ENCODE results near the gene EPS8L2.
"Not testable (repeated sequence)": the region's sequence is repeated elsewhere in the genome, so short reads cannot be mapped to it uniquely, and the experiment has no call there.

The EPS8L2 gene

GRCh38 chr11:686451-687243 lies 19.4 kb upstream of the EPS8L2 start:
- Histone ChIP-seq H3K27ac (ENCODE audit: low read length) (no peak overlapping the region), H3K9ac (ENCODE audit: low read length) (no peak overlapping the region), H3K79me2 (ENCODE audit: low read length) (peaks cover 12% of the 10 kb centered on the region; the same call in 1 of the 2 replicates), H3K4me2 (ENCODE audit: low read length) (no peak overlapping the region), H3K36me3 (replicated peaks; ENCODE audit: low read depth, low read length) (peaks cover 47% of the 10 kb centered on the region), H3K4me1 (ENCODE audit: low read length) (no peaks in the 10 kb centered on the region), H4K20me1 (ENCODE audit: insufficient read depth, low read length) (peaks cover 4% of the 10 kb centered on the region; the same call in 1 of the 2 replicates), H3K4me3 (ENCODE audit: low read length) (no peak overlapping the region), H3K9me3 (ENCODE audit: insufficient read depth, low read length) (no peaks in the 10 kb centered on the region), H3K27me3 (ENCODE audit: low read depth, low read length) (no peaks in the 10 kb centered on the region), H2AFZ (ENCODE audit: low read depth, low read length) (no peak overlapping the region)
- no peak for TF ChIP-seq EZH2phosphoT487 (IDR thresholded peaks at IDR 0.05; ENCODE audit: low read depth)

- Histone ChIP-seq H3K27me3 (ENCODE audit: low read depth, low read length) (no peaks in the 10 kb centered on the region), H3K4me2 (ENCODE audit: low read length) (no peak overlapping the region), H3K36me3 (replicated peaks; ENCODE audit: low read depth, low read length) (peaks cover 37% of the 10 kb centered on the region), H3K9ac (ENCODE audit: low read length) (no peak overlapping the region), H4K20me1 (ENCODE audit: insufficient read depth, low read length) (peaks cover 11% of the 10 kb centered on the region; the same call in 1 of the 2 replicates), H3K4me1 (ENCODE audit: low read length) (no peaks in the 10 kb centered on the region), H2AFZ (ENCODE audit: low read depth, low read length) (no peak overlapping the region), H3K9me3 (ENCODE audit: insufficient read depth, low read length) (no peaks in the 10 kb centered on the region), H3K27ac (ENCODE audit: low read length) (no peak overlapping the region), H3K4me3 (ENCODE audit: low read length) (no peak overlapping the region), H3K79me2 (ENCODE audit: low read length) (peaks cover 23% of the 10 kb centered on the region)
- TF ChIP-seq EZH2phosphoT487 (IDR thresholded peaks at IDR 0.05; ENCODE audit: low read depth) (no peak), CTCF (IDR thresholded peaks at IDR 0.05; ENCODE audit: low read depth, low read length) (no peak)
Measured at GRCh38 chr11:687751-688150, 18.3 kb upstream of the EPS8L2 start.

GRCh38 chr11:688681-689080 lies 17.4 kb upstream of the EPS8L2 start:
- H4K20me1 ChIP-seq (ENCODE audit: insufficient read depth, low read length): peaks cover 11% of the 10 kb centered on the region; the same call in 1 of the 2 replicates
- H3K4me3 ChIP-seq (ENCODE audit: low read length): no peak overlapping the region
- no peaks in the 10 kb centered on the region for H3K27me3 ChIP-seq (ENCODE audit: low read depth, low read length)
- TF ChIP-seq EZH2phosphoT487 (IDR thresholded peaks at IDR 0.05; ENCODE audit: low read depth): no peak
- no peak for TF ChIP-seq CTCF (IDR thresholded peaks at IDR 0.05; ENCODE audit: low read depth, low read length)
- no peak overlapping the region for H3K9ac ChIP-seq (ENCODE audit: low read length)
- H3K36me3 ChIP-seq (replicated peaks; ENCODE audit: low read depth, low read length): peaks cover 29% of the 10 kb centered on the region
- no peak overlapping the region for H3K4me2 ChIP-seq (ENCODE audit: low read length)
- no peak overlapping the region for H2AFZ ChIP-seq (ENCODE audit: low read depth, low read length)
- peaks cover 33% of the 10 kb centered on the region for H3K79me2 ChIP-seq (ENCODE audit: low read length)
- H3K9me3 ChIP-seq (ENCODE audit: insufficient read depth, low read length): no peaks in the 10 kb centered on the region
- no peak overlapping the region for H3K27ac ChIP-seq (ENCODE audit: low read length)
- peaks cover 5% of the 10 kb centered on the region for H3K4me1 ChIP-seq (ENCODE audit: low read length)

GRCh38 chr11:689625-690024 lies 16.4 kb upstream of the EPS8L2 start:
- TF ChIP-seq CTCF (IDR thresholded peaks at IDR 0.05; ENCODE audit: low read depth, low read length) (no peak), EZH2phosphoT487 (IDR thresholded peaks at IDR 0.05; ENCODE audit: low read depth) (no peak)
- Histone ChIP-seq H3K27me3 (ENCODE audit: low read depth, low read length) (no peaks in the 10 kb centered on the region), H3K79me2 (ENCODE audit: low read length) (peaks cover 41% of the 10 kb centered on the region), H3K36me3 (replicated peaks; ENCODE audit: low read depth, low read length) (peaks cover 24% of the 10 kb centered on the region), H3K4me1 (ENCODE audit: low read length) (peaks cover 11% of the 10 kb centered on the region), H3K27ac (ENCODE audit: low read length) (no peak overlapping the region), H3K9me3 (ENCODE audit: insufficient read depth, low read length) (no peaks in the 10 kb centered on the region), H3K4me2 (ENCODE audit: low read length) (no peak overlapping the region), H3K4me3 (ENCODE audit: low read length) (no peak overlapping the region), H3K9ac (ENCODE audit: low read length) (no peak overlapping the region), H2AFZ (ENCODE audit: low read depth, low read length) (no peak overlapping the region), H4K20me1 (ENCODE audit: insufficient read depth, low read length) (peaks cover 11% of the 10 kb centered on the region; the same call in 1 of the 2 replicates)

GRCh38 chr11:690244-690643 lies 15.8 kb upstream of the EPS8L2 start:
- Histone ChIP-seq H3K79me2 (ENCODE audit: low read length) (peaks cover 42% of the 10 kb centered on the region), H3K4me1 (ENCODE audit: low read length) (peaks cover 11% of the 10 kb centered on the region), H3K36me3 (replicated peaks; ENCODE audit: low read depth, low read length) (peaks cover 23% of the 10 kb centered on the region), H4K20me1 (ENCODE audit: insufficient read depth, low read length) (peaks cover 11% of the 10 kb centered on the region; the same call in 1 of the 2 replicates)
- H3K9me3 ChIP-seq (ENCODE audit: insufficient read depth, low read length); H2AFZ ChIP-seq (ENCODE audit: low read depth, low read length); H3K27ac ChIP-seq (ENCODE audit: low read length); H3K4me3 ChIP-seq (ENCODE audit: low read length); H3K9ac ChIP-seq (ENCODE audit: low read length); H3K27me3 ChIP-seq (ENCODE audit: low read depth, low read length); H3K4me2 ChIP-seq (ENCODE audit: low read length): not testable (repeated sequence)

All from OCI-LY3 (cell line).